HT-29 (cell line): ENCODE measurements around the gene DNAJC2. TPM values are rescaled to one million over a fixed set of nuclear protein-coding genes. Genes with fewer than 3 reads are reported as not detected.

Experiments
- DNase-seq: peaks from one replicate; pipeline ENCODE4 v3.0.0-alpha.2; 2015; ENCODE audit warnings: low spot score
- total RNA-seq: library from RNA; depleted of rRNA; stranded (reverse); fragments of >200 nt; shearing (Covaris generic); gene quantifications from 2 replicates; pipeline ENCODE4 v1.2.3, GENCODE V29; 2014; rRNA removed

The DNAJC2 gene
- 19.0 and 24.9 TPM in 2 replicates for total RNA-seq

GRCh38 chr7:103344453-103345149, at the start of gene DNAJC2:
Gene DNAJC2 (minus strand): TSS chr7:103344767. CDS start chr7:103344622, 145 bp downstream.
- peak; percentile 97 for DNase-seq

GRCh38 chr7:103391976-103392375, 47.4 kb upstream of the DNAJC2 start:
- no peak for DNase-seq

- no peak for DNase-seq
These were observed 46.6 kb upstream of the DNAJC2 start for GRCh38 chr7:103391150-103391549.

GRCh38 chr7:103389263-103389662, 44.7 kb upstream of the DNAJC2 start:
- no peak for DNase-seq

- DNase-seq = no peak
These were observed 44.0 kb upstream of the DNAJC2 start for GRCh38 chr7:103388469-103389140.

GRCh38 chr7:103387242-103387641, 42.7 kb upstream of the DNAJC2 start:
- DNase-seq = no peak

GRCh38 chr7:103382032-103382402, 37.5 kb upstream of the DNAJC2 start:
- DNase-seq = no peak

GRCh38 chr7:103381280-103382031, 36.9 kb upstream of the DNAJC2 start:
- DNase-seq = no peak

- no peak for DNase-seq
These were observed 36.0 kb upstream of the DNAJC2 start for GRCh38 chr7:103380395-103381191.

- DNase-seq = no peak
These were observed 34.9 kb upstream of the DNAJC2 start for GRCh38 chr7:103379270-103379975.

- DNase-seq = no peak
These were observed 29.5 kb upstream of the DNAJC2 start for GRCh38 chr7:103373866-103374643.

GRCh38 chr7:103369432-103369831, 24.9 kb upstream of the DNAJC2 start:
- DNase-seq = no peak

- DNase-seq = no peak
These were observed 5.2 kb upstream of the DNAJC2 start for GRCh38 chr7:103349805-103350204.

GRCh38 chr7:103348959-103349358, 4.4 kb upstream of the DNAJC2 start:
- no peak for DNase-seq

GRCh38 chr7:103348452-103348851, 3.9 kb upstream of the DNAJC2 start:
- no peak for DNase-seq

- DNase-seq = peak; percentile 96
These were observed 3.1 kb upstream of the DNAJC2 start, which contains the start of gene PSMC2 for GRCh38 chr7:103347507-103348267. Gene PSMC2 (plus strand): TSS chr7:103347643. CDS start chr7:103347712, 69 bp downstream.

- no peak for DNase-seq
These were observed 1.8 kb upstream of the DNAJC2 start for GRCh38 chr7:103346396-103346795.

- peak; percentile 62 for DNase-seq
These were observed 662 bp downstream of the DNAJC2 start for GRCh38 chr7:103343758-103344452.

- no peak for DNase-seq
These were observed 1.2 kb downstream of the DNAJC2 start for GRCh38 chr7:103343332-103343731.
